Tibial nerve (tissue), 4 donors: ENCODE measurements around the gene ZNF185. TPM values are rescaled to one million over a fixed set of nuclear protein-coding genes. Genes with fewer than 3 reads are reported as not detected.

Source experiments
- DNase-seq, 2 donors: peaks; one replicate each; pipeline ENCODE4 v3.0.0-alpha.2; 2019; ENCODE audit warnings: low spot score in 2 of 2
- H3K27ac ChIP-seq, 4 donors: fragments of 200-600 bp; sonication (generic) in 3 of 4; one replicate each; pipeline ENCODE4 v1.5.1; 2017 to 2019; ENCODE audit warnings: mild to moderate bottlenecking in 1 of 4
- H3K27me3 ChIP-seq, 2 donors: fragments of 200-600 bp; sonication (generic) in 1 of 2; one replicate each; pipeline versions ENCODE4 v1.5.1 to v1.6.0; 2017 to 2019
- H3K36me3 ChIP-seq, 3 donors: fragments of 200-600 bp; sonication (generic); one replicate each; pipeline ENCODE4 v1.5.1; 2018 to 2019
- H3K4me1 ChIP-seq, 4 donors: fragments of 200-600 bp; sonication (generic) in 3 of 4; one replicate each; pipeline ENCODE4 v1.5.1; 2017 to 2019
- H3K4me3 ChIP-seq, 4 donors: fragments of 200-600 bp; sonication (generic) in 3 of 4; one replicate each; pipeline ENCODE4 v1.5.1; 2017 to 2019; ENCODE audit warnings: mild to moderate bottlenecking in 1 of 4, moderate library complexity in 1 of 4
- H3K9me3 ChIP-seq, 4 donors: fragments of 200-600 bp; sonication (generic) in 3 of 4; one replicate each; pipeline ENCODE4 v1.5.1; 2017 to 2019
- EP300 ChIP-seq, 2 donors: sonication (generic); formaldehyde crosslinking; IDR thresholded peaks; one replicate each; pipeline ENCODE4 v1.6.1; 2017; ENCODE audit warnings: antibody characterized with exemption in 2 of 2, mild to moderate bottlenecking in 1 of 2
- POLR2A ChIP-seq, 2 donors: fragments of 450-650 bp; IDR thresholded peaks; one replicate each; pipeline ENCODE4 v1.6.1; 2017; ENCODE audit warnings: antibody characterized with exemption in 2 of 2, mild to moderate bottlenecking in 2 of 2, moderate library complexity in 2 of 2
- WGBS, 2 donors: methylation state at CpG; one replicate each; pipeline ENCODE4 v1.1.5; 2018; 5-methylcytosine and 5-hydroxymethylcytosine counted together
- total RNA-seq, 4 donors: library from RNA; depleted of rRNA; stranded (reverse); fragments of >200 nt; gene quantifications; one replicate each; pipeline ENCODE4 v1.1.0, GENCODE V29; 2016
- TF ChIP-seq, protein P1 (sequence below), 5 experiments: fragments of 200-600 bp in 3 of 5; fragments of 450-650 bp in 2 of 5; sonication (generic) in 3 of 5; IDR thresholded peaks; one replicate each; pipeline ENCODE4 v1.5.1; 2016 to 2019; ENCODE audit warnings: antibody characterized with exemption in 5 of 5, mild to moderate bottlenecking in 3 of 5, moderate library complexity in 2 of 5

Gene ZNF185
- total RNA-seq, 4 donors from 2014 or later, result 17.1 to 55.1 (median 28.6) TPM

DNA sequence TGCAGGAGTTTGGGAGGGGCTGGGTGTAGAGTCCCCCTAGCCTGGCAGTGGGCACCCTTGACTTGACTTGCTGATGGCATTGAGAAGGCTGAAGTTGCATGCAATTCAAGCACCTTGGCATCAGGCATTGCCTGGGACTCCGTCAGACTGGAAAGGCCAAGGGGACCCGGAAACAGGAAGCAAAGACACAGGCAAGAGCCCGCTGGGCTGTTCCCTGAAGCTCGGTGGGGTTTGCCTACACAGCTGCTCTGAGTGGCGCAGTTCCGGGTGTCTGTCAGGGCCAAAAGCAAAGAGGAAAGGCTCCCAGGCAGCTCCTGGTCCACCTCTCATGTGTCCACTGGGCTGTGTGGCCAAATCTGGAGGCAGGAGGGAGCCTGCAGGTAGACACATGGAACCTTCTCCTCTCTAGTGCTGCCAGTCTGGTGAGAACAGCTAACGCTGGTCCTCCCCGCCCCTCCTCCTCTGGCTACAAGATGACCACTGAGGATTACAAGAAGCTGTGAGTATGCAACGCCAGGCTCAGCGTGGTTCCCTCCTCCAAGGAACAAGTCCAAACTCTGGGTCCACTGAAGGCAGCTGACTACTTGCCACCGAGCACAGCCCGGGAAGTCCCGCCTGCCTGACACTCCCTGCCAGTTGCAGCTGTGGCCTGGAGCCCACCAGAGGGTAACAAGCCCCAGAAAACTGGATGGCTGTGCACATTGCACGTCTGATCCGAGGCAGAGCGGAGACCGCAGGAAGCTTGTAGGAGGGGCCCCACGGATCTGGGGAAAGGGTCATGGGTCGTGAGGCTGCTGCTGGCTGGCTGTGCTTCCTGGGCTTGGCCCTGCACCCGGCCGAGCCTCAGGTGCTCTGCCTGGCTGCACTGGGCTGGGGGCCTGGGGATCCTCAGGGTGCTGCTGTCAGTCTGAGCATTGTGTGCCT lies 20.1 kb downstream of the ZNF185 start:
- no peaks in the 10 kb centered on the region for H3K9me3 ChIP-seq
- TF ChIP-seq EP300 (IDR thresholded peaks at IDR 0.05) (no peak), POLR2A (IDR thresholded peaks at IDR 0.05) (no peak)
- TF ChIP-seq, protein P1, sequence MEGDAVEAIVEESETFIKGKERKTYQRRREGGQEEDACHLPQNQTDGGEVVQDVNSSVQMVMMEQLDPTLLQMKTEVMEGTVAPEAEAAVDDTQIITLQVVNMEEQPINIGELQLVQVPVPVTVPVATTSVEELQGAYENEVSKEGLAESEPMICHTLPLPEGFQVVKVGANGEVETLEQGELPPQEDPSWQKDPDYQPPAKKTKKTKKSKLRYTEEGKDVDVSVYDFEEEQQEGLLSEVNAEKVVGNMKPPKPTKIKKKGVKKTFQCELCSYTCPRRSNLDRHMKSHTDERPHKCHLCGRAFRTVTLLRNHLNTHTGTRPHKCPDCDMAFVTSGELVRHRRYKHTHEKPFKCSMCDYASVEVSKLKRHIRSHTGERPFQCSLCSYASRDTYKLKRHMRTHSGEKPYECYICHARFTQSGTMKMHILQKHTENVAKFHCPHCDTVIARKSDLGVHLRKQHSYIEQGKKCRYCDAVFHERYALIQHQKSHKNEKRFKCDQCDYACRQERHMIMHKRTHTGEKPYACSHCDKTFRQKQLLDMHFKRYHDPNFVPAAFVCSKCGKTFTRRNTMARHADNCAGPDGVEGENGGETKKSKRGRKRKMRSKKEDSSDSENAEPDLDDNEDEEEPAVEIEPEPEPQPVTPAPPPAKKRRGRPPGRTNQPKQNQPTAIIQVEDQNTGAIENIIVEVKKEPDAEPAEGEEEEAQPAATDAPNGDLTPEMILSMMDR (IDR thresholded peaks at IDR 0.05), result no peak
- no peak for DNase-seq
- H3K4me3 ChIP-seq, result no peak overlapping the region
- no peaks in the 10 kb centered on the region for H3K27me3 ChIP-seq
- WGBS, 2 donors, result 49 to 65% methylated on average over 5 to 16 of the region's 21 CpGs
- no peaks in the 10 kb centered on the region for H3K4me1 ChIP-seq
- H3K36me3 ChIP-seq, result no peaks in the 10 kb centered on the region
- no peak overlapping the region for H3K27ac ChIP-seq

DNA sequence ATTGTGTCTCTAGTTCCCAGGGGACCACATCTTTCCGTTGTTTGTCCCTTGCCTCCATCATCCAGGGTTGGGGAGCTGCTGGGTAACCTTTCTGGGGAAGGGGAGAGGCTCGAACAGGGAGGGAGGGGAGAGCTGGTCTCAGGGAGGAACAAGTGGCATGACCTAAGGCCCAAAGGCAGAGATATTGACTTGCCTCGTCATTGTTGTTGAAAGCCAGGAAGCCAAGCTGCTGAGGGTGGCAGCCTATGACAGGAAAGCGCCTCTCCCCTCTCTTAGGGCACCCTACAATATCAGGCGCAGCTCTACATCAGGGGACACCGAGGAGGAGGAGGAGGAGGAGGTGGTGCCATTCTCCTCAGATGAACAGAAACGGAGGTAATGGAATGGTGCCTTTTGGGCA lies 20.8 kb downstream of the ZNF185 start:
- Histone ChIP-seq H3K4me1 (no peaks in the 10 kb centered on the region), H3K27me3 (no peaks in the 10 kb centered on the region), H3K27ac (no peak overlapping the region), H3K4me3 (no peak overlapping the region), H3K36me3 (no peaks in the 10 kb centered on the region), H3K9me3 (no peaks in the 10 kb centered on the region)
- DNase-seq, result no peak
- TF ChIP-seq, protein P1 (IDR thresholded peaks at IDR 0.05), result no peak
- TF ChIP-seq EP300 (IDR thresholded peaks at IDR 0.05) (no peak), POLR2A (IDR thresholded peaks at IDR 0.05) (no peak)
- WGBS, 2 donors, result 63 to 69% methylated on average over 7 of the region's 7 CpGs

DNA sequence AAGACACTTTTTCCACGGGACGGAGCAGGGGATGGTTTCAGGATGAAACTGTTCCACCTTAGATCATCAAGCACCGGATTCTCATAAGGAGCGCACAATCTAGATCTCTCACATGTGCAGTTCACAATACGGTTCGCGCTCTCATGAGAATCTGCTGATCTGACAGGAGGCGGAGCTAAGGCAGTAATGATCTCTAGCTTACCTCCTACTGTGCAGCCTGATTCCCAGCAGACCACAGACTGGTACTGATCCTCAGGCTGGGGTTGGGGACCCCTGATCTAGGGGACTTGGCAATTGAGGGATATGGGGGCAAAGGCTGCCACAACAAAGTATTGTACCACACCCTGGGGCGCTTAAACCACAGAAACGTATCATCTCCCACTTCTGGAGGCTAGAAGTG lies 25.7 kb downstream of the ZNF185 start:
- no peak for TF ChIP-seq POLR2A (IDR thresholded peaks at IDR 0.05)
- TF ChIP-seq, protein P1 (IDR thresholded peaks at IDR 0.05), result no peak
- no peak for TF ChIP-seq EP300 (IDR thresholded peaks at IDR 0.05)
- WGBS, 2 donors, result 70 to 84% methylated on average over 7 to 10 of the region's 10 CpGs
- DNase-seq, result no peak
- Histone ChIP-seq H3K27ac (no peak overlapping the region), H3K4me3 (no peak overlapping the region), H3K4me1 (peaks cover 0 to 6% (median 0%) of the 10 kb centered on the region in 4 donors), H3K36me3 (no peaks in the 10 kb centered on the region), H3K9me3 (no peaks in the 10 kb centered on the region), H3K27me3 (no peaks in the 10 kb centered on the region)

DNA sequence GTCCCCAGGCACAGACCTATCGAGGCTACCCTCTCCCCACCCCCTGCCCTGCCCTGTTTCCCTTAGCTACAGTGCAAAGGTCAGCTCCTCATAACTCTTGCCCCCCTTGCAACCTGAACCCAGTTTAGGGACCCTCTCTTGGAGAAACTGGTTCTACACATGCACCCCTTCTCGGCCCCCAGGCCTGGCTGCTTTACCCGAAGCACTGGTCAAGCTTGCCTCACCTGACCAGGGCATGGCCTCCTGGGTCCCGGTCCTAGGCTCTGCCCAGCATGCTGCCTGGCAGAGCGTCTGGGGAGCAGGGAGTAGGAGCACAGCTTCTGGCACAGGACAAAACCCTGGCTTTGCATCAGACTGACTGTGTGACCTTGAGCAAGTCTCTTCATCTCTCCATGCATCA lies 28.0 kb downstream of the ZNF185 start:
- H3K27ac ChIP-seq, result peak overlapping the region in 1 of 4 donors; percentile 79
- no peak overlapping the region for H3K4me3 ChIP-seq
- DNase-seq, result no peak
- H3K9me3 ChIP-seq, result no peaks in the 10 kb centered on the region
- H3K36me3 ChIP-seq, result no peaks in the 10 kb centered on the region
- no peaks in the 10 kb centered on the region for H3K27me3 ChIP-seq
- peaks cover 0 to 6% (median 0%) of the 10 kb centered on the region in 4 donors for H3K4me1 ChIP-seq
- TF ChIP-seq, protein P1 (IDR thresholded peaks at IDR 0.05), result no peak
- TF ChIP-seq EP300 (IDR thresholded peaks at IDR 0.05) (no peak), POLR2A (IDR thresholded peaks at IDR 0.05) (no peak)
- WGBS, 2 donors, result 60 to 78% methylated on average over 1 to 5 of the region's 5 CpGs

DNA sequence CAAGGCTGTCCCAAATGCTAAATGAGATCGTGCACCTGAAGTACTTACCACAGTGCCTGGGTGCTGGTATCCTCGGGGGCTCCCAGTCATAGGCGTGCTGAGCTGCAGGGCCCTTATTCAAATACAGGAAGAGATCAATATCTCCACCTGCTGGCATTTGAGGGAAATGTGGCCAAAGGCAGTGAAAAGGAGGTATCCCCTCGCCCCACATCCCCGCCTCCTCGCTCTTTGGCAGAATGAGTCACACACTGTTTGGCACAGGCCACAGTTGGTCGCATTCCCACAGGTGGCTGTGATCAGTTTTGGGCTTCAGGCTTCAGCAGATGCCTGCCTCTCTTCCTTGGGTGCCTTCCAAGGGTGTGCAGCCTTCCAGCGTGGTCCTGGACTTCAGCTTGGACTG lies 28.4 kb downstream of the ZNF185 start:
- H3K36me3 ChIP-seq, result no peaks in the 10 kb centered on the region
- peak overlapping the region in 1 of 4 donors; percentile 79 for H3K27ac ChIP-seq
- peaks cover 0 to 6% (median 0%) of the 10 kb centered on the region in 4 donors for H3K4me1 ChIP-seq
- no peak for TF ChIP-seq POLR2A (IDR thresholded peaks at IDR 0.05)
- TF ChIP-seq, protein P1 (IDR thresholded peaks at IDR 0.05), result peak in 4 of 5 experiments; percentile 6 to 35 (median 32)
- 22 to 29% methylated on average over 1 to 8 of the region's 8 CpGs for WGBS, 2 donors
- peak in 1 of 2 donors; percentile 15 for DNase-seq
- no peak overlapping the region for H3K4me3 ChIP-seq
- H3K9me3 ChIP-seq, result no peaks in the 10 kb centered on the region
- no peaks in the 10 kb centered on the region for H3K27me3 ChIP-seq
